Neural progenitor cell (in vitro differentiated cells): Measurements from ENCODE around the gene CALHM2.

Experiments used
- EZH2 ChIP-seq: fragments of 200-600 bp; sonication (generic); IDR thresholded peaks from 2 replicates; pipeline ENCODE4 v1.6.1; 2017; ENCODE audit warnings: antibody characterized with exemption, mild to moderate bottlenecking, moderate library complexity
- TF ChIP-seq, protein P1 (sequence below): fragments of 200-600 bp; sonication (generic); IDR thresholded peaks from 2 replicates; pipeline ENCODE4 v1.5.1; 2017; ENCODE audit warnings: antibody characterized with exemption, mild to moderate bottlenecking

DNA sequence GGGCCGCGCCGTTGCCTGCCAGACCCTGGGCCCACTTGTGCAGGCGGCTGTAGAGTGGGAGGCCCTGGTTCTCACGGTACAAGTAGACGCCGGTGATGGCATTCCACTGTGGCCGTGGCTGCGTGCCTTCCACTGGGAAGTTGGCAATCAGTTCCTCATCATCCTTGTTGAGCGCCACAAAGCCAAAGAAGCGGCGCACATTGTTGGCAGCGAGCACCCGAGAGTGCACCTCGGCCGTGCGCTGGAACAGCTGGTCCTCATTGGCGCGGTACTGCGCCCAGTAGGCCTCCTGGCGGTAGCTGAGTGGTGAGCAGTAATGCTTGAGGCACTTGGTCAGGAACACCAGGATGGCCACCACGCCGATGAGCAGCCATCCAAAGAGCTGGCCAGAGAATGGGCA is 5.0 kb downstream of the CALHM2 start:
- TF ChIP-seq, protein P1, sequence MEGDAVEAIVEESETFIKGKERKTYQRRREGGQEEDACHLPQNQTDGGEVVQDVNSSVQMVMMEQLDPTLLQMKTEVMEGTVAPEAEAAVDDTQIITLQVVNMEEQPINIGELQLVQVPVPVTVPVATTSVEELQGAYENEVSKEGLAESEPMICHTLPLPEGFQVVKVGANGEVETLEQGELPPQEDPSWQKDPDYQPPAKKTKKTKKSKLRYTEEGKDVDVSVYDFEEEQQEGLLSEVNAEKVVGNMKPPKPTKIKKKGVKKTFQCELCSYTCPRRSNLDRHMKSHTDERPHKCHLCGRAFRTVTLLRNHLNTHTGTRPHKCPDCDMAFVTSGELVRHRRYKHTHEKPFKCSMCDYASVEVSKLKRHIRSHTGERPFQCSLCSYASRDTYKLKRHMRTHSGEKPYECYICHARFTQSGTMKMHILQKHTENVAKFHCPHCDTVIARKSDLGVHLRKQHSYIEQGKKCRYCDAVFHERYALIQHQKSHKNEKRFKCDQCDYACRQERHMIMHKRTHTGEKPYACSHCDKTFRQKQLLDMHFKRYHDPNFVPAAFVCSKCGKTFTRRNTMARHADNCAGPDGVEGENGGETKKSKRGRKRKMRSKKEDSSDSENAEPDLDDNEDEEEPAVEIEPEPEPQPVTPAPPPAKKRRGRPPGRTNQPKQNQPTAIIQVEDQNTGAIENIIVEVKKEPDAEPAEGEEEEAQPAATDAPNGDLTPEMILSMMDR: no peak
- no peak for TF ChIP-seq EZH2
